HG03175 (cell line): ENCODE measurements around the gene SEPTIN12.
"Not testable (repeated sequence)": the region's sequence is repeated elsewhere in the genome, so short reads cannot be mapped to it uniquely, and the experiment has no call there.

ENCODE experiments used
- ATAC-seq: cut with Tn5 transposase; IDR thresholded peaks from one replicate; pipeline ENCODE4 v1.9.1; 2021; ENCODE audit warnings: mild to moderate bottlenecking, moderate library complexity; ENCODE audit not compliant: unreplicated experiment

The SEPTIN12 gene

DNA sequence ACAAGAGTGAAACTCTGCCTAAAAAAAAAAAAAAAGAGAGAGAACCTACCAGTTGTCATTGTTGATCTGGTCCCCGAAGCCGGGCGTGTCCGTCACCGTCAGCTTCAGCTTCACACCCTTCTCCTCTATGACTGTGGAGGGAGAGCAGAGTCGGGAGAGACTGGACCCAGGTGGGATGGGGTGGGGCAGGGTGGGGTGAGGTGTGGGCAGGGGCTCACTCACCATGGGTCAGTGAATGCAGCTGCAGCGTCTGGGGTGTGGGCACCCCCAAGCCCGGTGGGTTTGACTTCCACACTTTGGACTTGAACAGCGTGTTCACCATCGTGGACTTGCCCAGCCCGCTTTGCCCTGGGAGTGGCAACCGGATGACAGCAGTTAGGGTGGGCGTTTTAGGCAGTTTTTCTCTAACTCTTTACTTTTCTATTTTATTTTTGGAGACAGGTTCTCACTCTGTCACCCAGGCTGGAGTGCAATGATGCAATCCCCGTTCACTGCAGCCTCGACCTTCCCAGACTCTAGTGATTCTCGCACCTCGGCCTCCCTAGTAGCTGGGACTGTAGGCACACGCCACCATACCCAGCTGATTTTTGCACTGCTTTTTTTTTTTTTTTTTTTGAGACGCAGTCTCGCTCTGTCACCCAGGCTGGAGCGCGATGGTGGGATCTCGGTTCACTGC lies 2.2 kb downstream of the SEPTIN12 start:
- ATAC-seq: no peak

DNA sequence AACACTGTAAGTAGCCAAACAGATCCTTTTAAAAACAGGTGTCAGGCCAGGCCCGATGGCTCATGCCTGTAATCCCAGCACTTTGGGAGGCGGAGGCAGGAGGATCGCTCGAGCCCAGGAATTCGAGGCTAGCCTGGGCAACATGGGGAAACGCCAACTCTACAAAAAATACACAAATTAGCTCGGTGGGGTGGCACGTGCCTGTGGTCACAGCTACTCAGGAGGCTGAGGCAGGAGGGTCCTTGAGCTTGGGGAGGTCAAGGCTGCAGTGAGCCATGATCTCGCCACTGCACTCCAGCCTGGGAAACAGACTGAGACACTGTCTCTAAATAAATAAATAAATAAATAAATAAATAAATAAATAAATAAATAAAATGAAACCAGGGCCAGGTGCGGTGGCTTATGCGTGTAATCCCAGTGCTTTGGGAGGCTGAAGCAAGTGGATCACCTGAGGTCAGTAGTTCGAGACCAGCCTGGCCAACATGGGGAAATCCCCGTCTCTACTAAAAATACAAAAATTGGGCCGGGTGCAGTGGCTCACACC lies 3.6 kb downstream of the SEPTIN12 start:
- ATAC-seq: not testable (repeated sequence)

DNA sequence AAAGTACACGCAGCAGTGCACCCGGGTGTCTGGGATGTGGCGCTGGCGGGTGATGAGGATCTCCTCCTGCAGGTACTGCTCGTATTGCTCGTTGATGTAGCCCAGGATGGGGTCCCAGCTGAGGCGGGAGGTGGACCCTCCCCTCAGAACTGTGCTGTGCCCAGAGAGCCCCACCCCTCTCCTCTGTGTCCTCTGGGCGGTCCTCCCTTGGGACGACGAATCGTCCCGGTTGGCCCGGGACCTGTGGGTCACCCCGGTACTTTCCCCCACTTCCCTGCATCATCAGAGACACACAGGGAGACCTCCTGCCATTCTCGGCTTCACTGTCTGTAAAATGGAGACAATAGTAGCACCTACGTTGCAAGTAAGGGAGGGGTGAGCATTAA lies 4.2 kb downstream of the SEPTIN12 start:
- ATAC-seq: no peak

DNA sequence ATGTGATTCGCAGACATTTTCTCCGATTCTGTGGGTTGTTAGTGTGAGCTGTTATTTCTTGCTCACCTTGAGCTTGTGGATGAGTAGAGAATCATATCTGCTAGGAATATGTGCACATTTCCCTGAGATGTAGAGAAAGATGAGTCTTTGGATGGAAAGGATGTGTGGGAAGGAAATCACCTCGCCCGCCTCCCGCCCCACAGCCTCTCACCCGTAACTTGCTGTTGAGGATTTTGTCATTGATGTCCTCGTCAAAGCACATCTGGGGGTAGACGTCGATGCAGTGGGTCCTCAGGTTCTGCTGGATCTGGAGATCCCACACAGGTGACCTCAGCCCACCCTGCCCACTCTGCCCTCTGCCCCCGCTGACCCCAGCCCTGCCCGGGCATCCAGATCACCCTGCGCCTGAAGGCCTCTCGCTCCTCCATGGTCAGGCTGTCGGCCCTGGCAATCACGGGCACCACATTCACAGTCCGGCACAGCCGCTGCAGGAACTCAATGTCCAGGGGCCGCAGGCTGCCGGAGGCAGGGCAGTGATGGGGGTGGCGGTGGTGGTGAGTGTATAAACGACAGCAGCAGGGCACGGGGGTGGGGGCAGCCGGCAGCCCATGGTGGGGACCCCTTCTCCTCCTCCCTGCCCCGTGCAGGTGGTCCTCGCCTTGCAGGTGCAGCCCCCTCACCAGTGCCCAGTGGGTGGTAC lies 4.7 kb downstream of the SEPTIN12 start:
- no peak for ATAC-seq

DNA sequence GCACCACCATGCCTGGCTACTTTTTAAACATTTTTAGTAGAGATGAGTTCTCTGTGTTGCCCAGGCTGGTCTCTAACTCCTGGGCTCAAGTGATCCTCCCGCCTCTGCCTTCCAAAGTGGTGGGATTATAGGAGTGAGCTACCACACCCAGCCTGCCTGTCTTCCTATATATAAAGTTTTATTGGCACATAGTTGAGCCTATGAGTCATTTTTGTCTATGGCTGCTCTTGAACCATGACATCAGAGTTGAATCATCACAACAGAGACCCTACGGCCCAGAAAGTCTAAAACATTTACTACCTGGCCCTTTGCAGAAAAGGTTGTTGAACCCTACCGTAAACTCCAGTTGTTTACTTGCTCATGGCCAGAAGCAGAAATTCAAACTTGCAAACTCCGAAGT lies 7.9 kb downstream of the SEPTIN12 start:
- no peak for ATAC-seq

DNA sequence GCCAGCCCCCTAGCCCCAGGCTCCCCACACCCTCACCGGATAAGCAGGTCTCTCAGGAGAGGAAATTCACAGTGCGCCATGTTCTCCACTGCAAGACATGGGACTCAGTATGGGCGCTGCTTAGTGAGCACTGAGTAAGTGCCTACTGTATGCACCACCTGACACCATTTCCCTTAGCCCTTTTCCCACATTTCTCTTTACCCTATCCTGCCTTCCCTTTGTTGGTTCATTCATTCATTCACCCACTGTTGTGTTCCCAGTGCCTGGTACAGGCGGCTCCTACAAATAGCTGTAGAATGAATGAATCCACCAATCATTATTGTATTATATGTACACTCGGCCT lies 10.1 kb downstream of the SEPTIN12 start:
- ATAC-seq: no peak

DNA sequence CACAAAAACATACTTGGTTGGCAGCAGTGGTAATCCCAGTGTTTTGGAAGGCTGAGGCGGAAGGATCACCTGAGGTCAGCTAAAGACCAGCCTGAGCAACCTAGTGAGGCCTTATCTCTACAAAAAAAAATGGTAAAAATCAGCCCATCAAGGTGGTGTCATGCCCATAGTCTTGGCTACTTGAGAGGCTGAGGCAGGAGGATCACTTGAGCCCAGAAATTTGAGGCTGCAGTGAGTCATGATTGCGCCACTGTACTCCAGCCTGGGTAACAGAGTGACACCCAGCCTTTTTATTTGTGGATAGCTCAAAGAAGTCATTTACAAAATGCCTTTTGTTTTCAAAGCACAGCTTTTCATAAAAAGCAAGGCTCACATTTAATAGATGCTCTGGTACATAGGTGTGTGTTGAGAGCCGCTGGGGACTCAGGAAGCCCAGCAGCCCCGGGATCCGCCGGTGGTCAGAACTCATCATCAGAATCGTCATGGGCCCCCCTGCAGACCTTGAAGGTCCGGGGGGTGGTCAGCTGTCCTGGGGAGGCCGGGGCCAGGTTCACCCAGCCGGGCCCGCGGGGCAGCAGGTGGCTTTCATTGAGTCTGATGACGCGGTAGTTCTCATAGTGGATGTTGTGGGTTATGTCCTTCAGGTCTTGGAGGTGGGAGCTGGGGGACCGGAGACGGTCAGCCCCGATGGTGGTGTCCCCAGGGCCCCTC lies 10.7 kb downstream of the SEPTIN12 start:
- no peak for ATAC-seq

DNA sequence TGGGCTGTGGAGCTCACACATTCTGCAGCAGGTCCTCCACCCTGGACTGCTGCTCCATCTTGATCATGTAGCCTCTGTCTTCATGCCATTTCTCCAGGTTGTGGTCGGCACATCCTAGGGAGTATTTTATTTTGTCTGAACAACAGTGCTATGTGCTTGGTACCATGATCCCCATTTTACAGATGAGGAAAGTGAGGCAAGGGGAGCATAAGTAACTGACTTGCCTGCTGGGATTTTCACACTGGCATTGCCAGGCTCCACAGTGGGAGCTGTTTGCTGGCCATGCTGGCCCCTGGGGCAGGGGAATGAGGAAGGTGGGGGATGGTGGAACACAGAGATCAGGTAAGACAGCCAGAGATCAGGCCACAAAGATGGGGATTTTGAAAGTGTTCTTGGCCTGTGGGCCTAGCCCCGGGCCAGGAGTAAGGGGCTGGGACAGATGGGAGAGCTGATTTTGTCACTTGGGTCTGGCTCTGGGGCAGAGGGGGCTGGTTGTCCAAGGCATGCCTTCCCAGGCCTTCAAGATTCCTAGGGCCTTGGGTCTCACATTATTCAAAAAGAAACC lies 11.9 kb downstream of the SEPTIN12 start:
- no peak for ATAC-seq

DNA sequence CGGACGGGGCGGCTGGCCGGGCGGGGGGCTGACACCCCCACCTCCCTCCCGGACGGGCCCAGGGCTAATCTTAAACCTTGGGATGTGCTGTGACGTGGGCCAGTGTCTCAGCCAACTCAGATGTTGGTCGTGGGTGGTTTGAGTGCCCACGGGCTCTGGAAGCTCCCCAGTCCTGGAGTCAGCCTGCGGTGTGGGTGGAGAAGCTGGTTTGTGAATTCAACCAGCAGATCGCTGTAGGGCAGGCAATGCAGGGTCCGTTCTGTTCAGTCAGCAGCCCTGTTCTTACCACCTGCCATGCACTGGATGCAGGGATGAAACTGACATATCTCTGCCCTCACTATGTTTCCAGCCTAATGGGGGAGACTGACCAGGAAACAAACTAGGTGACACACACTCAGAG lies 13.1 kb downstream of the SEPTIN12 start:
- ATAC-seq: no peak

DNA sequence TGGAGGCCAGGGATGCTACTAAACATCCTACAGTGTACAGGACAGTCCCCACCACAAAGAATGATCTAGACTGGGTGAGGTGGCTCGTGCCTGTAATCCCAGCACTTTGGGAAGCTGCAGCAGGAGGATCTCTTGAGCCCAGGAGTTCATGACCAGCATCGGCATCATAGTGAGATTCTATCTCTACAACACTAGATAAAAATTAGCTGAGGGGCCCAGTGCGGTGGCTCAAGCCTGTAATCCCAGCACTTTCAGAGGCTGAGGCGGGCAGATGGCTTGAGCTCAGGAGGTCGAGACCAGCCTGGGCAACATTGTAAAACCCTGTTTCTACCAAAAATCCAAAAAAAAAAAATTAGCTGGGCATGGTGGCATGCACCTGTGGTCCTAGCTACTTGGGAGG lies 15.8 kb downstream of the SEPTIN12 start:
- ATAC-seq: no peak

DNA sequence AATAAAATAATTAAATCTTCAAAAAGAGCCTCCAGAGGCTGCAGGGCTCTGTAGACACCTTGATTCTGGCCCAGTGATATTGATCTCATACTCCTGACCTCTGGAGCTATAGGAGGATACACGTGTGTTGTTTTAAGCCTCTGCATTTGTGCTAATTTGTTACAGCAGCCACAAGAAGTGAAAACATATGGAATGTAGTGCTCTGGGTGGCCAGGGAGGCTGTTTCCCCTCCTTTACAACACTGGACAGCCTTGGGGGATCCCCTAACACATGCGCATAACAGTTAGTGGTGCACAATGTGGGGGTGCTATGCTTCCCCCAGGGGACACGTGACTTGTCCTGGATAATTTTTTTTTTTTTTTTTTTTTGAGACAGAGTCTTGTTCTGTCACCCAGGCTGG lies 16.5 kb downstream of the SEPTIN12 start:
- no peak for ATAC-seq

DNA sequence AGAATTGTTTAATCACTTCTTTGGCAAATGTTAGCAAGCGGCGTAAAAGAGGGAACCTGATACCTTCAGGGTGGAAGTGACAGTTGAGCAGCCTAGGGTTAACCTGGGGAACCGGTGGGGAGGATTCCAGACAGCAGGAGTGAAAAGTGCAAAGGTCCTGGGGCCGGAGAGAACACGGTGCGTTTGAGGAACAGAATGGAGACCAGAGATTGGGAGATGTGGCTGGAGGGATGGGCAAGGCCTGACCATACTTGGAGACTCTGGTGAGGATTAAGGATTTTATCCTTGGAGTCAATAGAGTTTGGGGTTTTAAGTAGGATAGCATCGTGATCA lies 18.9 kb downstream of the SEPTIN12 start:
- no peak for ATAC-seq

DNA sequence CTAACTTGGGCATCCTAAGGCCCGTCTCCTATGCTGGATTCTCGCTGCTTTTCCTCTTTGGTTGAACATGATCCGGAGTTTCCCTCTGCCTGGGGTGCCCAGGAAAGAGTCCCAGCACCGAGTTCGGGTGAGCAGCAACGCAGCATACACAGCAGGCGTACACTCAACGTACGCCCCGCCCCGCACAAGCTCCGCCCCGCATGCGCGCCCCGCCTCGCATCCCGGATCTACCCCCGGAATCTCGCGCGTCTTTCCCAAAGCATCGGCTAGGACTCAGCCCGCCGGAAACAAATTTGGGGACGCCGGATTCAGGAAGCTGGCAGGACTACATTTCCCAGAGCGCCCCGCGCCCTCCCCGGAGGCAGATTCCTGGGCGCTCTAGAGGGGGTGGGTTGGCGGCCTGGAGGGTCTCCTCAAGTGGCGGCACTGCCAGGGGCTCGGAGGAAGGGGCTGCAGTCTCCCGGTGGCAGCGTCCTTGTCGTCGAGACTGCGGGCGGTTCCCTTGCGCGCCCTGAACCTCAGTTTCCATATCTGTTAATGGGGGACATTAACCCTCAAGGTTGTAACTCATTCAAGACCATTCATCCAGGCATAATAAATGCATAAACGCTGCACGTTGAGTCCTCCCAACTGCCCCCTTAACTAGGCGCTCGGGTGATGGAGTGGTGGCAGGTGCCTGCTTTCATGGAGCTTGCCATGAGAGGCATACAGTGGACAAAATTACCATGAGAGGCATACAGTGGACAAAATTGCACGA lies 19.4 kb downstream of the SEPTIN12 start:
- ATAC-seq: peak; percentile 64

DNA sequence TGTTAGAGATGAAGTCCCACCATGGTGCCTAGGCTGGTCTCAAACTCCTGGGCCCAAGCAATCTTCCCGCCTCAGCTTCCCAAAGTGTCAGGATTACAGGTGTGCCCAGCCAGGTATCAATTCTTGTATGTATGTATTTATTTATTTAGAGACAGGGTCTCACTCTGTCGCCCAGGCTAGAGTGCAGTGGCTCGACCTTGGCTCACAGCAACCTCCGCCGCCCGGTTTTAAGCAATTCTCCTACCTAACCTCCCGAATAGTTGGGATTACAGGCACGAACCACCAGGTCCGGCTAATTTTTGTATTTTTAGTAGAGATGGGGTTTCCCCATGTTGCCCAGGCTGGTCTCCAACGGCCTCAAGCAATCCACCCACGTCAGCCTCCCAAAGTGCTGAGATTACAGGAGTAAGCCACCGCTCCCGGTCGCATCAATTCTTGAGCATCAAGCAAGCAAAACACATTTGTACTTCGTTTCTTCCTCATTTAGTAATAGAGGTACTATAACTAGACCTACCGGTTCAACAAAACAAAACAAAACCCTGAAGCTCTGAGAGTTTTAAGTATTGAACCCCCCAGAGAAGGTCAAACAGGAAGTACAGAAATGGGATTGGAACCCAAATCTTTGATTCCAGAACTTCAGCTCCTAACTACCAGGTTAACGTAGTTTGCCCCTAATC lies 20.1 kb downstream of the SEPTIN12 start:
- no peak for ATAC-seq

DNA sequence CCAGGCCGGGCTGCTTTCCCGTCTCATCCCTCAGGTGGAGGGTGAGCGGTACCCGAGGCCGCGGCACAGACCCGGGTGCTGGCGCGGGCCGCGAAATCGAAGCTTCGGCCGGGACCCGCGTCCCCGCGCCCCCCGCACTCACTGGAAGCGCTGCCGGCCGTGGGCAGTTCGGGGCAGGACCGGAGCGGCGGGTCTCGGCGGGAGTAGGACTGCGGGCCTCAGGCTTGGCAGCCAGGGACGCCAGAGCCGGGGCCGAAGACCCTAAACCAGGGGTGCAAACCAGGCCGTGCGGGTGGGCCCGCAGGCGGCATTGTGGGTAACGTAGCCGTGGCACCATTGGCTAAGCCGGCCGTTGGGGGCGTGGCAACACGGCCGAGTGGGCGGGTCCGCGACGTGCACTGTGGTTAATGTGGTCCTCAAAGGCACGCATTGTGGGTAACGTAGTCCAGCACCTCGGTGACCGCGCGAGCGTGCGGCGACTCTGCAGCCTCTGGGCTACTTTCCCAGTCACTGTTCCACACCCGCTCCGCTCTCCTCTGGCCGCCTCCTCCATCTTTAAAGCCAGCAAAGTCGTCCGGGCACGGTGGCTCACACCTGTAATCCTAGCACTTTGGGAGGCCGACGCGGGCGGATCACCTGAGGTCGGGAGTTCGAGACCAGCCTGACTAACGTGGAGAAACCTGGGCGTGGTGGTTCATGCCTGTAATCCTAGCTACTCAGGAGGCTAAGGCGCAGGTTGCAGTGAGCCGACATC lies 21.1 kb downstream of the SEPTIN12 start, which contains the start of gene ZNF500:
TSS of gene ZNF500 (minus strand) at position 288 of the 754 bp plus-strand sequence. CDS start 1,184 bp downstream, outside the sequence.
- peak; percentile 82 for ATAC-seq

DNA sequence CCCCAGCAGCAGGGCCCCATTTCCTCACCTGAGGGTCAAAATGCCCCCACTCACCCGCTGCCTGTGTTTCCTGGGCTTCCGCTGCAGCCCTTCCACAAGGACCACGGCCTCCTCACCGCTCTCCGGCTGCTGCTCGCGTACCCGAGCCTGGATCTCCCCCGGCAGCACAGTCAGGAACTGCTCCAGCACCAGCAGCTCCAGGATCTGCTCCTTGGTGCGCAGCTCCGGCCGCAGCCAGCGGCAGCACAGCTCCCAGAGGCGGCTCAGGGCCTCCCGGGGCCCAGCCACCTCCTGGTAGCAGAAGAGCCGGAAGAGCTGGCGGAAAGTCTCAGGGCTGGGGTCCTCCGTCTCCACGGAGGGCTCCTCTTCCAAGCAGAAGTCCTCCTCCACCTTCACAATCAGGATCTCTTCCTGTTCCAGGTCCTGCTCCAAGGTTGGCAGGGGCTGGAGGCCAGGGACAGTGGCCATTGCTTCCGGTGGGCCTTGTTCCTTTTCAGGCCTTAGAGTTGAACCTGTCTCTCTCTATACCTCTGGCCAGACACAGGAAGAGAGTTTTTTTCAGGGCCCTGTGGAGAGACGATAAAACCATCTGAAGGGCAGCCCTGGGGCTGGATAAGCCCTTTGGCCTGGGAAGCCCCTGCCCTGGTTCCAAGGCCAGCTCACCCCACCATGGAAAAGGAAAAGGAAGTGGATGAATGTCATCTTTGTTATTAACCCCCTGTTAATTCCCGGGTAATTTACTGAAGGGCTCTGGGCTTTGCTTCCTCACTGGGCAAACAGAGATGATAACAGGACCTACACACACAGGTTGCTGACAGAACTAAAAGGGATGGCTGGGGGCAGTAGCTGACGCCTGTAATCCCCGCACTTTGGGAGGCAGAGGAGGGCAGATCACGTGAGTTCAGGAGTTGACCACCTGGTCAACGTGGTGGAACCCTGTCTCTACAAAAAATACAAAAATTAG lies 22.4 kb downstream of the SEPTIN12 start:
- no peak for ATAC-seq

DNA sequence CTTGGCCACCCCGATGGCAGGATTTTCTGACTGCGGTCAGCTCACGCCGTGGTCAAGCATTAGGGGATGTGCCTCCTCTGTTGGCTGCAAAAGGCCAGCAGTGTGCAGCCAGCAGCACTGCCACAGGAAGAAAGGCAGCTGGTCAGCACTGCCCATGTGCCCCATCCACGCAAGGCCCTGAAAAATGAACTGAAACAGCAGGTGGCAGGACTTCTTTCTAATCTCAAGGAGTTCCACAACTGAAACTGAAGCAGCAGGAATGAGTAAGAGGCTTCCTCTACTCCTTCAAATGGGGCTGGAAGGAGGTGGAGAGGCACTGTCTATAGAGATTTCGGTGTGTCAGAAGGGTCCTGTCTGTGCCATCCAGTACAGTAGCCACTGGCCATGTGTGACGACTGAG lies 24.4 kb downstream of the SEPTIN12 start:
- no peak for ATAC-seq

DNA sequence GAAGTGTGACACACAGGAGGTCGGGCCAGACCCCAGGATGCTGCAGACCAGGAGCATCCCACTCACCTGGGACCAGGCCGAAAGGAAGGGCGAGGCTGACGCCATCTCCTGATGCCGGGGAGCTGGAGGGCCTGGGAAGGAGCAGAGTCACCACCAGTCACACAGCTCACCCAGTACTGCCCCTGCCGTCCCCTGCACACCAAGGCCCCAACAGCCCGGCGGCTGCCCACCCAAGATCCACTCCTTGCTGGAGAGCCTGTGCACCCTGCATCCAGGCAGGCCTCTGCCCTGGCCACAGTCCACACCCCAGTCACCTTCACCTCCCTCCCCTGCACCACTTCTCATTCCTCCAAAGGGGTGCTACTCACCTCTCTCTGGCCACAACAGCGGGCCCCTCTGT lies 25.9 kb downstream of the SEPTIN12 start:
- ATAC-seq: no peak
